GM12875 (cell line): ENCODE results near the gene SEMA3C.

ENCODE experiments used
- H3K4me3 ChIP-seq: one replicate; pipeline ENCODE4 v1.5.1; 2011; ENCODE audit warnings: low read depth, low read length, control low read depth
- CTCF ChIP-seq: IDR thresholded peaks from 2 replicates; pipeline ENCODE4 v1.5.1; 2011; ENCODE audit warnings: low read depth, mild to moderate bottlenecking, control low read depth, inconsistent platforms, low read length, moderate library complexity, borderline replicate concordance; ENCODE audit not compliant: insufficient read depth

SEMA3C gene

GRCh38 chr7:80794631-80795573 lies 123.9 kb downstream of the SEMA3C start:
- H3K4me3 ChIP-seq = no peak overlapping the region
- no peak for TF ChIP-seq CTCF

DNA sequence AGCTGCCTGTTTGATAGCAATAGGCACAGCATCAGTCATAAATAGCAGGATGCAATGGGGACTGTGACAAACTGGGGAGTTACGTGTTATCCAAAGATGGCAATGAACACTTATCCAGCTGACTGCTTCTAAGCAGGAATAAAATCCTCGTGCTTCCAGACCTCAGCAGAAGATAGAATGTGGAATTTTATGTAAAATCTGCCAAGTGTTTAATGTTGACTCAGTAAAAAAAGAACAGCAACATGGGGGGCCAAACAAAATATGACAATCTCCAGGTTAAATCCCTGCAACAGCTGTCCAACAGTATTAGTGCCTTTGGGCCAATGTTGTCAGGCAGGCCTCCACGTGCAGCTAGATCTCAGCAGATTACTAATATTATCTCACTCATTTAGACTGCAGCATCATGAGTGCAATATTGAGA lies 127.3 kb downstream of the SEMA3C start:
- TF ChIP-seq CTCF = no peak
- no peak overlapping the region for H3K4me3 ChIP-seq

DNA sequence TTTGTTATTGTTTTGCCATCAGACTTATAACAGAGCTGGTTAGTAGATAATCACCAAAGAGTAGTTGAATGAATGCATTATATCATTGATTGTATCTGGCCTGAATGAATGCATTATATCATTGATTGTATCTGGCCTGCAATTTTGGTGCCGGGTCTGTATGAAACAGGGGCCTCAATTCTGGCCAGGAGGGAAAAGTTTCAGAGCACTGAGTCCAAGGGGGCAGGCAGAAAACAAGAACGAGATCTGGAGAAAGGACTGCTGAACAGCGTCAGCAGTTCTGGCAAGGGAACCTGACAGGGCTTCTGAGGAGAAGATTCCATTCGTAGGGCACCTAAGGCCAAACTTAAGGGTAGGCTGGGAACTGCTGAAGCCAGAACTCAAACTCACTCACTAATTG lies 128.0 kb downstream of the SEMA3C start:
- TF ChIP-seq CTCF = no peak
- no peak overlapping the region for H3K4me3 ChIP-seq

GRCh38 chr7:80787721-80788120 lies 131.1 kb downstream of the SEMA3C start:
- no peak overlapping the region for H3K4me3 ChIP-seq
- no peak for TF ChIP-seq CTCF

- no peak for TF ChIP-seq CTCF
Observed at GRCh38 chr7:80785961-80786536, 132.8 kb downstream of the SEMA3C start.

GRCh38 chr7:80785276-80785675 lies 133.6 kb downstream of the SEMA3C start:
- TF ChIP-seq CTCF = no peak
- no peak overlapping the region for H3K4me3 ChIP-seq

More at GRCh38 chr7:80785961-80786536, 132.8 kb downstream of the SEMA3C start:
- H3K4me3 ChIP-seq = no peak overlapping the region
